Activated T-cell treated with anti-CD3 and anti-CD28 coated beads, Interleukin-2, amount 50 U/mL, for 4 hours (primary cell): ENCODE results near the gene TRIM52. TPM values are rescaled to one million over a fixed set of nuclear protein-coding genes. Genes with fewer than 3 reads are reported as not detected.
A peak's percentile ranks its signal among the peaks of the same experiment; 100 is the strongest.

Source experiments
- ATAC-seq, 2 donors: fragments of 200-7000 bp; cut with Tn5 transposase; one replicate each; pipeline ENCODE4 v1.10.0; 2021
- DNase-seq: peaks from one replicate; pipeline ENCODE4 v3.0.0-alpha.2; 2020
- H3K27me3 Mint-ChIP-seq: one replicate; pipeline ENCODE4 v1.8.0; 2021; ENCODE audit warnings: low read depth, mixed read lengths
- H3K36me3 Mint-ChIP-seq: one replicate; pipeline ENCODE4 v1.8.0; 2022; ENCODE audit warnings: mixed read lengths; ENCODE audit not compliant: insufficient read depth
- H3K4me1 Mint-ChIP-seq: one replicate; pipeline ENCODE4 v1.8.0; 2021; ENCODE audit warnings: low read depth, mixed read lengths
- H3K4me3 Mint-ChIP-seq: one replicate; pipeline ENCODE4 v1.8.0; 2021; ENCODE audit warnings: mild to moderate bottlenecking, moderate library complexity, mixed read lengths
- H3K9me3 Mint-ChIP-seq: one replicate; pipeline ENCODE4 v1.8.0; 2021; ENCODE audit warnings: mixed read lengths
- total RNA-seq, 3 donors: library from RNA; stranded (reverse); gene quantifications; one replicate each; pipeline ENCODE4 v1.2.1, GENCODE V29; 2021

TRIM52 gene
- total RNA-seq, 3 donors from 2014 or later: 11.4 to 12.5 (median 12.0) TPM

- no peak for ATAC-seq
- Mint-ChIP-seq H3K27me3 (no peaks in the 10 kb centered on the region), H3K4me1 (peaks cover 19% of the 10 kb centered on the region), H3K4me3 (no peak overlapping the region), H3K36me3 (peaks cover 49% of the 10 kb centered on the region), H3K9me3 (no peaks in the 10 kb centered on the region)
- no peak for DNase-seq
Observed at GRCh38 chr5:181233088-181233800, 27.7 kb downstream of the TRIM52 start.

GRCh38 chr5:181232593-181232992, 28.4 kb downstream of the TRIM52 start:
- H3K4me1 Mint-ChIP-seq: peaks cover 13% of the 10 kb centered on the region

GRCh38 chr5:181231432-181231831, 29.5 kb downstream of the TRIM52 start:
- Mint-ChIP-seq H3K4me1 (peaks cover 15% of the 10 kb centered on the region), H3K27me3 (no peaks in the 10 kb centered on the region), H3K9me3 (no peaks in the 10 kb centered on the region), H3K36me3 (peaks cover 30% of the 10 kb centered on the region), H3K4me3 (no peak overlapping the region)
- ATAC-seq (no peak), DNase-seq (no peak)

More at GRCh38 chr5:181232593-181232992, 28.4 kb downstream of the TRIM52 start:
- H3K9me3 Mint-ChIP-seq: no peaks in the 10 kb centered on the region
- H3K27me3 Mint-ChIP-seq: no peaks in the 10 kb centered on the region
- no peak for ATAC-seq
- H3K36me3 Mint-ChIP-seq: peaks cover 42% of the 10 kb centered on the region
- no peak overlapping the region for H3K4me3 Mint-ChIP-seq
- DNase-seq: no peak

DNA sequence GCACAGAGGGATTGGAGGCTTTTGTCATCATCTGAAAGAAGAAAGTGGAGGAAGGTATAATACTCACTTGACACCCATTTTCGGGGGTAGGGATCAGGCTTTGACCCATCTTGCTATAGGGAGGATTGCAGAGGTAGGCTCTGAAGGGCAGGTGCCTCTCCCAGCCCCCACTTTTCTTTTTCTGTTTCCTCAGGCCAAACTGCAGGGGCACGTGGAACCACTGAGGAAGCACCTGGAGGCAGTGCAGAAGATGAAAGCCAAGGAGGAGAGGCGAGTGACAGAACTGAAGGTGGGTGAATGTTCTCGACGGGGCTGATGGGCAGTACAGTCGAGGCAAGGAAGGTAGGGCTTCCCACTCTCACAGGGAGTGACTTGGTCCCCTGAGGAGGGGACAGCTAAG, 30.4 kb downstream of the TRIM52 start:
- Mint-ChIP-seq H3K4me3 (no peak overlapping the region), H3K27me3 (no peaks in the 10 kb centered on the region), H3K9me3 (no peaks in the 10 kb centered on the region), H3K36me3 (peaks cover 22% of the 10 kb centered on the region), H3K4me1 (peaks cover 22% of the 10 kb centered on the region)
- DNase-seq: no peak
- no peak for ATAC-seq

- H3K36me3 Mint-ChIP-seq: peaks cover 19% of the 10 kb centered on the region
- no peak for ATAC-seq
Observed at GRCh38 chr5:181229996-181230395, 30.9 kb downstream of the TRIM52 start.

DNA sequence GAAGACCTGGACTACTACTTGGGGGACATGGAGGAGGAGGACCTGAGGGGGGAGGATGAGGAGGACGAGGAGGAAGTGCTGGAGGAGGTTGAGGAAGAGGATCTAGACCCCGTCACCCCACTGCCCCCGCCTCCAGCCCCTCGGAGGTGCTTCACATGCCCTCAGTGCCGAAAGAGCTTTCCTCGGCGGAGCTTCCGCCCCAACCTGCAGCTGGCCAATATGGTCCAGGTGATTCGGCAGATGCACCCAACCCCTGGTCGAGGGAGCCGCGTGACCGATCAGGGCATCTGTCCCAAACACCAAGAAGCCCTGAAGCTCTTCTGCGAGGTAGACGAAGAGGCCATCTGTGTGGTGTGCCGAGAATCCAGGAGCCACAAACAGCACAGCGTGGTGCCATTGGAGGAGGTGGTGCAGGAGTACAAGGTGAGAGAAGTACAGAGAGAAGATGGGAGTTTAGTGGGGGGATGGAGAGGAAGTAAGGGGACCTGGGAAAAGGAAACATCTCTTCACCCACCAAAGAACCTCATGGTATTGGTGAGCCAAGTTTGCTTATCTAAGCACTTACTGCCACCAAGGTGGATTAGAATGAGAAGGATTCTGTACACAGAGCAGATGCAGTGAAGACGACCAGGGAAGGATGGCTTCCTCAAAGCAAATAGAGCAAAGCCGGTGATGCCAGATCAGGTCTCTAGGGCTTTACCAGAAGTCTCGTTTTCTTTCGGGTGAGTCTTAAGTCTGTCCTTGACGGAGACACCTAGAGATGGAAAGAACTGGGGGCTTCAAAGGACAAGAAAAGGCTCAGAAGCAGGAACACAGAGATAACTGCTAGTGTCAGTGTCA, 36.3 kb downstream of the TRIM52 start:
- ATAC-seq (no peak), DNase-seq (no peak)
- H3K4me3 Mint-ChIP-seq: peak overlapping the region; percentile 96
- H3K36me3 Mint-ChIP-seq: peaks cover 6% of the 10 kb centered on the region
- H3K4me1 Mint-ChIP-seq: peaks cover 53% of the 10 kb centered on the region
- H3K9me3 Mint-ChIP-seq: no peaks in the 10 kb centered on the region
- H3K27me3 Mint-ChIP-seq: peaks cover 3% of the 10 kb centered on the region

More at GRCh38 chr5:181229996-181230395, 30.9 kb downstream of the TRIM52 start:
- peaks cover 27% of the 10 kb centered on the region for H3K4me1 Mint-ChIP-seq
- no peaks in the 10 kb centered on the region for H3K27me3 Mint-ChIP-seq
- H3K4me3 Mint-ChIP-seq: no peak overlapping the region
- DNase-seq: no peak
- H3K9me3 Mint-ChIP-seq: no peaks in the 10 kb centered on the region

DNA sequence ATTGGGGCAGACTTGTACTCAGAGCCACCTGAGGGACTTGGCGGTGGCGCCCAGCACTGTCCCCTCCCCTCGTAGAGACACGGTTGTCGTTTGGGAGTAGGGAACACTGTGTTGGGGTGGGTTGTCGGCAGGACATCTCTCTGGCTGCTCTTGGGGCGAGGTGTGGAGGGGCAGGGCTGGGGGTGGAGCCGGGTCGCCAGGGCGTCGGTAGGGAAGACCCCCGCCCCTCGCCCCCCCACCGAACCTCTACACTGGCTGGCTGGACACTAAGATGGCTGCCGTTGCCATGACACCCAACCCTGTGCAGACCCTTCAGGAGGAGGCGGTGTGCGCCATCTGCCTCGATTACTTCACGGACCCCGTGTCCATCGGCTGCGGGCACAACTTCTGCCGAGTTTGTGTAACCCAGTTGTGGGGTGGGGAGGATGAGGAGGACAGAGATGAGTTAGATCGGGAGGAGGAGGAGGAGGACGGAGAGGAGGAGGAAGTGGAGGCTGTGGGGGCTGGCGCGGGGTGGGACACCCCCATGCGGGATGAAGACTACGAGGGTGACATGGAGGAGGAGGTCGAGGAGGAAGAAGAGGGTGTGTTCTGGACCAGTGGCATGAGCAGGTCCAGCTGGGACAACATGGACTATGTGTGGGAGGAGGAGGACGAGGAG, 37.1 kb downstream of the TRIM52 start:
- no peak for DNase-seq
- ATAC-seq: peak; percentile 3 to 5
- Mint-ChIP-seq H3K36me3 (no peaks in the 10 kb centered on the region), H3K4me1 (peaks cover 46% of the 10 kb centered on the region), H3K27me3 (peaks cover 3% of the 10 kb centered on the region), H3K9me3 (no peaks in the 10 kb centered on the region), H3K4me3 (peak overlapping the region; percentile 96)

DNA sequence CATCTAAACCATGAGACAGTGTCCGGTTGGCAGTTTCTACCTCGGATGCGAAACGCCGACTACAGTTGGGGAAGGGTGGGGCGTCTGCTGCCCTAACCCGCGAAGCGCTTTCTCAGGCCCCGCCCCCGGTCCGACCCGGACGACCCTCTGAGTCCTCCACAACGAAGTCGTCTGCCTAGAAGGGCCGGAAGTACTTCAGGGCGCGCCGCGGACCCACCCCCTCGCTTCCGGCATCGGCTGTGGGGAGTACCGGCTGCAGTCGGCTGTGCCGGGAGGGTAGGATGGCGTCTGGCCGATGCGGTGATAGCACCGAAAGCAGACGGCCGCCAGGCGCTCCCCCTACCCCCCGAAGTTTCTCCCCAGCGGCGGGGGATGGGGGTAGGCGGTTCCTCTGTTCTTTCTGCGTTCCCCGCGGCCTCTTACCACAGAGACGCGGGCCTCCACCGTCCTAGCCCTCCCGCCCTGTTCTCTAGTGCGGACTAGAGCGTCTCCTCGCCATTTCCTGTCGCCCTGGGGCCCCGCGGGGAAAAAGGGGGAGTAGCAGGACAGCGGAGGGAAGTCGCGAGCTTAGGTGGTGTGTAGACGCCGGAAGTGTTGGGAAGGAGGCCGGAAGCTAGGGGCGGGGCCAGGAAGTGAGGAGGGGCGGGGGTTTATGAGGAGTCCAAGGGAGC, 37.8 kb downstream of the TRIM52 start, which contains the start of gene TRIM41:
Gene TRIM41 (plus strand): TSS at position 224 of the 671 bp plus-strand sequence. CDS start 719 bp downstream, outside the sequence.
- Mint-ChIP-seq H3K27me3 (peaks cover 3% of the 10 kb centered on the region), H3K4me1 (peaks cover 46% of the 10 kb centered on the region), H3K9me3 (no peaks in the 10 kb centered on the region), H3K36me3 (no peaks in the 10 kb centered on the region), H3K4me3 (peak within 1 kb of the TSS; percentile 96)
- DNase-seq (peak; percentile 95), ATAC-seq (peak; percentile 72 to 75)

- peaks cover 3% of the 10 kb centered on the region for H3K27me3 Mint-ChIP-seq
- DNase-seq: no peak
- H3K4me1 Mint-ChIP-seq: peaks cover 49% of the 10 kb centered on the region
- no peaks in the 10 kb centered on the region for H3K9me3 Mint-ChIP-seq
- no peak for ATAC-seq
- H3K36me3 Mint-ChIP-seq: no peaks in the 10 kb centered on the region
- H3K4me3 Mint-ChIP-seq: peak overlapping the region; percentile 96
Observed at GRCh38 chr5:181222630-181223057, 38.3 kb downstream of the TRIM52 start.

GRCh38 chr5:181221792-181222629, 38.9 kb downstream of the TRIM52 start:
- no peaks in the 10 kb centered on the region for H3K9me3 Mint-ChIP-seq

GRCh38 chr5:181221105-181221791, 39.7 kb downstream of the TRIM52 start:
- ATAC-seq (no peak), DNase-seq (no peak)
- Mint-ChIP-seq H3K4me3 (peak overlapping the region; percentile 96), H3K36me3 (no peaks in the 10 kb centered on the region), H3K9me3 (no peaks in the 10 kb centered on the region), H3K4me1 (peaks cover 55% of the 10 kb centered on the region), H3K27me3 (peaks cover 3% of the 10 kb centered on the region)

More at GRCh38 chr5:181221792-181222629, 38.9 kb downstream of the TRIM52 start:
- H3K4me1 Mint-ChIP-seq: peaks cover 55% of the 10 kb centered on the region
- DNase-seq: peak; percentile 97
- peak; percentile 25 to 27 for ATAC-seq
- peak overlapping the region; percentile 96 for H3K4me3 Mint-ChIP-seq
- H3K27me3 Mint-ChIP-seq: peaks cover 3% of the 10 kb centered on the region
- H3K36me3 Mint-ChIP-seq: no peaks in the 10 kb centered on the region

DNA sequence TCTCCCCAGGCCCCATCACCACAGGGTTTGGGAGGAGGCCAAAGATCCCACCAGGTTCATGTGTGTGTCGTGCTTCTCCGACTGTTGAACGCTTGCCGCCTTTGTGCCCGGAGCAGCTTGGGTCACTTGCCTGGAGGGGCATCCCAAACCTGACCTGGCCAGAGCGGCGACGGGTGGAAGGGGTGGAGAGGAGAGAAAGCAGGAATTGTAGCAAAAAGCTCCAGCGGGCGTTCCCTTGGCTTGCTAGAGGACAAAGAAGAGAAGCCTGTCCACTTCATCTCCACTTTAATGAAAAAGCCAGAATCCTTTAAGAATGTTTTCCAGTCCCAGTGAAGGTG, 40.8 kb downstream of the TRIM52 start:
- Mint-ChIP-seq H3K27me3 (peaks cover 3% of the 10 kb centered on the region), H3K36me3 (no peaks in the 10 kb centered on the region), H3K4me1 (peaks cover 48% of the 10 kb centered on the region), H3K9me3 (no peaks in the 10 kb centered on the region), H3K4me3 (peak overlapping the region; percentile 29)
- ATAC-seq (no peak), DNase-seq (no peak)
